Hematopoietic multipotent progenitor cell (in vitro differentiated cells): Measurements from ENCODE around the gene ZNRF3. TPM values are rescaled to one million over a fixed set of nuclear protein-coding genes. Genes with fewer than 3 reads are reported as not detected.

ENCODE experiments used
- DNase-seq, 3 donors: peaks; one replicate each; pipeline ENCODE4 v3.0.0-alpha.2; 2011 to 2015; ENCODE audit warnings: low read depth in 2 of 3, low spot score in 2 of 3
- small RNA-seq: library from RNA; depleted of rRNA; stranded (forward); fragments of <200 nt; gene quantifications from one replicate; pipeline ENCODE3, GENCODE V24; 2012
- total RNA-seq: library from RNA; depleted of rRNA; stranded (reverse); fragments of >200 nt; gene quantifications from one replicate; pipeline ENCODE4 v1.2.3, GENCODE V29; 2012

The ZNRF3 gene
- total RNA-seq, 1 donor = 3.2 TPM

- no peak for DNase-seq
These were observed 222.1 kb downstream of the ZNRF3 start for GRCh38 chr22:29105468-29105867.

- no peak for DNase-seq
These were observed 223.5 kb downstream of the ZNRF3 start for GRCh38 chr22:29106839-29107238.

Small RNA genes within 50 kb of the gene (small RNA-seq; reads per million reads assigned to genes)
- gene Z93930.1 = not detected

Other genes starting within 250 kb of the ZNRF3 start
- gene TTC28, start 203.7 kb upstream of the ZNRF3 start, total RNA-seq = 19.7 TPM
- 15.3 TPM for gene CHEK2, start 141.8 kb upstream of the ZNRF3 start, total RNA-seq
- 11.3 TPM for gene HSCB, start 141.5 kb upstream of the ZNRF3 start, total RNA-seq
- 10.0 TPM for gene CCDC117, start 110.9 kb upstream of the ZNRF3 start, total RNA-seq
- 329 TPM for gene XBP1, start 83.0 kb upstream of the ZNRF3 start, total RNA-seq
- gene C22orf31, start 178.3 kb downstream of the ZNRF3 start, total RNA-seq = not detected
- gene KREMEN1, start 189.5 kb downstream of the ZNRF3 start, total RNA-seq = 0.54 TPM